LNCAP (cell line): ENCODE data around the gene UBE2H.

ENCODE experiments used
- TF ChIP-seq, protein P1 (sequence below): fragments of 450-650 bp; IDR thresholded peaks from 2 replicates; pipeline ENCODE4 v1.5.1; 2017; ENCODE audit warnings: mild to moderate bottlenecking

The UBE2H gene

DNA sequence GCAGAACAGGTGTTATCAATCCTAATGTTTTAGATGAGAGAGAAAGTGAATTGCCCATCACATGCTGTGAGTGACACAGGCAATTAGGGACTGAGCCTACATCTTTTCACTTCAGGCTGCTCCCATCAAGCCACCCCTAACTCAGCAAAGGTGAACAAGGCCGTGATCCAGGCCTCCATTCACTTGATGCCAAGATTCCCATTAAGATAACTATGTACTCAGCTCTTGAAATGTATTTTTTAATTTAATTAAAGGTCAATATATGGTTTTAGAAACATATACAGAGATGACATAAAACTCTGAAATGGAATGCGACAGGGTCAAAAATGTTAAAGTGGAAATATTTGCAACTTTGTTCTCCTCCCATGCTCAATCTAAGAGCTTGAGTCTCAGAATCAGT lies 27.9 kb upstream of the UBE2H start:
- TF ChIP-seq, protein P1, sequence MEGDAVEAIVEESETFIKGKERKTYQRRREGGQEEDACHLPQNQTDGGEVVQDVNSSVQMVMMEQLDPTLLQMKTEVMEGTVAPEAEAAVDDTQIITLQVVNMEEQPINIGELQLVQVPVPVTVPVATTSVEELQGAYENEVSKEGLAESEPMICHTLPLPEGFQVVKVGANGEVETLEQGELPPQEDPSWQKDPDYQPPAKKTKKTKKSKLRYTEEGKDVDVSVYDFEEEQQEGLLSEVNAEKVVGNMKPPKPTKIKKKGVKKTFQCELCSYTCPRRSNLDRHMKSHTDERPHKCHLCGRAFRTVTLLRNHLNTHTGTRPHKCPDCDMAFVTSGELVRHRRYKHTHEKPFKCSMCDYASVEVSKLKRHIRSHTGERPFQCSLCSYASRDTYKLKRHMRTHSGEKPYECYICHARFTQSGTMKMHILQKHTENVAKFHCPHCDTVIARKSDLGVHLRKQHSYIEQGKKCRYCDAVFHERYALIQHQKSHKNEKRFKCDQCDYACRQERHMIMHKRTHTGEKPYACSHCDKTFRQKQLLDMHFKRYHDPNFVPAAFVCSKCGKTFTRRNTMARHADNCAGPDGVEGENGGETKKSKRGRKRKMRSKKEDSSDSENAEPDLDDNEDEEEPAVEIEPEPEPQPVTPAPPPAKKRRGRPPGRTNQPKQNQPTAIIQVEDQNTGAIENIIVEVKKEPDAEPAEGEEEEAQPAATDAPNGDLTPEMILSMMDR, result no peak

DNA sequence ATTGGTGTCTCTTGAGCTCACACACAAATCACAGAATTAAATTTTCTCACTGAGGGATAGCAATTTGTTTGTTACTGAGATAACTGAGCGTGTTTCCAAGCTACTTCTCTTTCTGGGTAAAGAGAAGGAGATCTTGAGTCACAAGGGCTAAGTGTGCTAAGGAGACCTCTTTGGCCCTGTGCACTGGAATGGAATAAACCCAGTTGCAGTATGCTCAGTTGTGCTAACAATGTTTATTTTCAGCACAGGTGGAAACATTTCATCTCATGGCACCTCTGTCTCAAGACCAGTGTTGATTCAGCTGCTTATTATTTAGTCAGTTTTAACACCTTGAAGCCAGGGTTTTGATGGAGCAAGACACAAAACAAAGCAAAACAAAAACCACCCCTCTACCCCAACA lies 22.5 kb upstream of the UBE2H start:
- TF ChIP-seq, protein P1, result no peak

DNA sequence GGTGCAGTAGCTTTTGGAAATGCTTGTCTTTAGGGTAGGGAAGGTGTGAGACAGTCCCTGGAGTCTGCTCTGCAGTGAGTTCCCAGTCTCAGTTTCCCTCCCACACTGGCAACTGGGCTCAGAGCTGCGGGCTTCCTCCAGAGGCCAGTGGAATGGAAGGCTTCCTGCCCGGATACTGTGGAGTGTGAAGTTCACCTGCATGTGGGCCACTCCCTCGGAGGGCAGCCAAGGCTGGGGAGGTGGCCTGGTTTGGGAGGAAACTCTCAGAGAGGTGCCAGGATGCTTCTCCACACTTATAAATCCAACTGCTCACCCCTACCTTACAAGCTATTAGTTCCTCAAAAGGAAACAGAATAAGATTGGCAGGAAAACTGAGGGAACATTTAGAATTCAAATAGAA lies 18.1 kb upstream of the UBE2H start:
- TF ChIP-seq, protein P1, result no peak

DNA sequence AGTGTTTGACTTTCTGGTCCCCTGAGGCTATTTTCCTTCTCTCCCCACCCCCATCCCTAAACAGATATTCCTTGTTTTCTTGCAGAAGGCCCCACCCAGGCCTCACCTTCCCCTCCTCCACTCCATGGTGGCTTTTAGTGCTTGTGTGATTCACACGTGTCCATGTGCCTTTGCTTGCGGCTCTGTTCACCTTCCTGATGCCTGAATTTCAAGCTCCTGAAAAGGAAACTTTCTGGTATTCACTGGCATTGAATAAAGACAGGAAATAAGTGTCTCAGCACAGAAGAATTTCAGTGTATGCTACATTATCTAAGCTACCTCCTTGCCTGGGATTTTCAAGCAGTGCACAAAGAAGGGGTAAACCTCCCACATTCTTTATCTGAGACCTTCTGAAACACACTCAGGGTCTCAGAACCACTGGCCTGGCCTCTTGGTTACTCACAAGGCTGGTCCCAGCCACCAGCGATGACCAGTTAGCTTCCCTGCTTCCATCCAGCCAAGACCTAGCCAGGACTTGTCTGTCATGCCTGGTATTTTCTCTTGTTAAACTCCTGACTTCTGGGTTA lies 17.2 kb upstream of the UBE2H start:
- TF ChIP-seq, protein P1, result no peak

DNA sequence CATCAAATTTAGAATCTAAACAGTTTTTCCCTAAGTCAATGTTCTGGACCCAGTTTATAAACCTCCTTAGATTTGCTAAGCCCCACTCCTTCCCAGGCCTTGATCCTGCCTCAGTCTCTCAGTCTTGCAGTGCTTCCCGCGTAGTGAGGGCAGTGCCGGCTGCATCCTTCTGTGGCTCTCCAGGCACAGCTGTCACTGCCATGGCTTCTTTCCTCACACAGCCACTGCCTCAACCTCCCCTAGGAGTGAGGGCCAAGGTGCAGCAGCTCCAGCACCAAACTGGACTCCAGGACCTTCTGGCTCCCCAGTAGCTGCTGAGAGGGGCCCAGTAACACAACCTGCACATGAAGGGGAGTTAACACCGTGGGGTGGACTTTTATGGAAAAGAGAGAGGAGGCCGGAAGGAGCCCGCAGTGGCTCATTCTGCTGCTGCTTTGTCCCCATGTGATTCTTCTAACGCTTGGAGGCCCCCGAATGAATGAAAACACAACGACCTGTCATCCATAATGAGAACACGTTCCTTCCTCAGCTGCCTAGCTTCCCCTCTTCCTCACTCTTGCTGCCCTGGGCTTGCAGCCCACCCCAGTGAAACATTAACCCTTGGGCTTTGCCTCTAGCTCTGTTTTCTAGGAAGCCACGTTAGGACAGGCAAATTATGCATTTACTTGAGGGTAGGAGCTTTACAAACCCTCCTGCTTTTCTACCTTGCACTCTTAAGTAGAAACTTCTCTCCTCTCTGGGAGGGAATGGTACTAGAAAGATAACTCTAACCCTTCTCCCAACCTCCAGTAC lies 16.0 kb upstream of the UBE2H start:
- TF ChIP-seq, protein P1, result no peak

DNA sequence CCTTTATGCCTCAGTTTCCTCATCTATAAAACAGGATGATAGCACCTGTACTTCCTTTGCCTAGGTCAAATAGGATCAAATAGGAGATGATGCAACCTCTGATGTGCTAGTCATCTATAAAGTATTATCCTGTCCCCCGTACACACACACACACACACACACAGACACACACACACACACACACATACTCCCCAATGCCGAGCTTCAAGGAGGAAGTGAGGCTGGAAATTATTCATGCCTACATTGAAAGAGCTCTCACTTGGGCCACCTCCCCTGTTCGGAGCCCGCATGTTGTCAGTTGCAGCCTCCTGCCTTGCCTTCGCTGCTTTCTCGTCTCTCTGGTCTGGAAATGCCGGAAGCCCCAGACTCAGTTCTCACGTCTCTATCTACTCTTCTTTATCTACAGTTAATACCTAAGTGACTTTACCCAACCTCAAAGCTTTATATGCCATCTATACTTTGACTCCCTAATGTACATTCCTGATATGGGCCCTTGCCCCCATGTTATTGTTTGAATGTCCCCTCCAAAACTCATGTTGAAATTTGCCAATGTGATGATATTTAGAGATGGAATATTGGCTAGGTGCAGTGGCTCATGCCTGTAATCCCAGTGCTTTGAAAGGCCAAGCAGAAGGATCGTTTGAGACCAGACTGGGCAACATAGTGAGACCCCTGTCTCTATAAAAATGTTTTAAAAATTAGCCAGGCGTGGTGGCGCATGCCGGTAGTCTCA lies 6.9 kb upstream of the UBE2H start:
- TF ChIP-seq, protein P1, result no peak

DNA sequence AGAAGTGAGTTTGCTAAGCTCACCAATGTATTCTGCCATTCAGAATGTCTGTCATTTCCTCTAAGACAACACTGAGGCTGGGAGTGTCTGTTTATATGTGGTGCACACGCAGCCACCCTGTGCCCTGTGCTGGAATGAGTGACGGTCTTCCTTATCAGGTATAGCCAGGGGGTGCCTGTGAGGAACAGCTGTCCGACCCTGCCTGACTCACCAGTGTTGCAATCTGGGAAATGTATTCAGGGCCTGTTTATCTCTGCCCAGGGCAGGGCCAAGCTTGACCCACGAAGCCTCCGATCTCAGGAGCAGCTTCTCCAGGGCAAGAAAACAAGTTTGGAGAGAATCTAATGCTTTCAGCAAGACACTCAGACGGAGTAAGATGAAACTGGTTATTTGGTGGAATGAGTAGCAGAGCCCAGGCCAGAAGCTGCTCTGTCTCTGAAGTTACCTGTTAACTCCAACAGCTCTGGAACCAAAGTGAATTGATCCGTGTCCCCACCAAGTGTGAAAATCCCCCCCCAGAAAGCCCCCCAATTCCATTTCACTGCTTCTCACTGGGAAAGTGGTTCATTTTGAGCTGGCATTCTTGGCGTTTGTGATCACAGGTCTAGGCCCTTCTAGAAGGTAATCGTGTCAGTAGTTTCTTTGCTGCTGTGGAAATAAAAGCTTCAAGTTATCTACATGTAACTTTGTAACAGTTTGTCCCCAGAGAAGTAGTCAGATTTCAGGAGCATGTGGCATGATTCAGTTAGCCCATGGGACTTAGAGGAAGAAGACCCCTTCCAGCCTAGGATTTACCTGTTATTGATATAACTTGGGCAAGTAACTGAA lies 6.1 kb upstream of the UBE2H start:
- TF ChIP-seq, protein P1, result no peak
